ENCODE measurements around the gene RAB10.

DNA sequence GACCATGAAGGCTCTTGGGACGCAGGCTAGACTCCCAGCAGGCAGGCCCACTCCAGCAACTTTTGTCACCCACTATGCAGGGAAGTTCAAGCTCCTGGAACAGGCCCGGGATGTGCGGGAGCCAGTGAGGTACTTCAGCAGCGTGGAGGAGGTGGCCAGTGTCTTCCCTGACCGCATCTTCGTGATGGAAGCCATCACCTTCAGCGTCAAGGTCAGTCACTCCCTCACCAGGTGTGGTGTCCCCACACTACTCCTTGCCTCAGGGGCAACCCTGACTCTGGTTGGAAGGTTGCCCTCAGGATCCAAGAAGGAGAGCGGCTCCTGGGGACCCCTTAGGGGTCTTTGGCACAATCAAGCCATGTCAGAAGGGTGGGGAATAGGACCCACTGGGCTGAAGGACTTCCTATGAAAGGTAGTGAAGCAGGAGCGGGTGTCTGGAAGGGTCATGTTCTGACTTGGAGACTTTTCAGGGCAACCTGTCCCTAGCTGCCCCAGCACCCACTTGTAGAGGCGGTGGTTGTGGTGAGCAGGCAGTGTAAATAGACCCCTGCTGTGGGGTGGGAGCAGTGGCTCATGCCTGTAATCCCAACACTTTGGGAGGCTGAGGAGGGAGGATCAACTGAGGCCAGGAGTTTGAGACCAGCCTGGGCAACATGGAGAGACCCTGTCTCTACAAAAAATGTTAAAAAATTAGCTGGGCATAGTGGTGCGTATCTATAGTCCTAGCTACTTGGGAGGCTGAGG is 149.2 kb downstream of the RAB10 start:
- TF ChIP-seq HDAC6 (IDR thresholded peaks at IDR 0.05; ENCODE audit: low read depth, low read length): no peak
- no peak for TF ChIP-seq JUN (IDR thresholded peaks at IDR 0.05; ENCODE audit: borderline replicate concordance, low read depth, low read length)
- TF ChIP-seq JUN (CRISPR knock-in tag; IDR thresholded peaks at IDR 0.05; ENCODE audit: borderline replicate concordance): no peak
- no peak for TF ChIP-seq U2AF2 (optimal IDR thresholded peaks at IDR 0.05; ENCODE audit: low read depth, low read length)
- TF ChIP-seq POLR2A (conservative IDR thresholded peaks at IDR 0.05): no peak
- no peak for TF ChIP-seq MAX (CRISPR knock-in tag; IDR thresholded peaks at IDR 0.05)
- no peak for TF ChIP-seq FOXA1 (IDR thresholded peaks at IDR 0.05; ENCODE audit: borderline replicate concordance)
- TF ChIP-seq, protein P1, sequence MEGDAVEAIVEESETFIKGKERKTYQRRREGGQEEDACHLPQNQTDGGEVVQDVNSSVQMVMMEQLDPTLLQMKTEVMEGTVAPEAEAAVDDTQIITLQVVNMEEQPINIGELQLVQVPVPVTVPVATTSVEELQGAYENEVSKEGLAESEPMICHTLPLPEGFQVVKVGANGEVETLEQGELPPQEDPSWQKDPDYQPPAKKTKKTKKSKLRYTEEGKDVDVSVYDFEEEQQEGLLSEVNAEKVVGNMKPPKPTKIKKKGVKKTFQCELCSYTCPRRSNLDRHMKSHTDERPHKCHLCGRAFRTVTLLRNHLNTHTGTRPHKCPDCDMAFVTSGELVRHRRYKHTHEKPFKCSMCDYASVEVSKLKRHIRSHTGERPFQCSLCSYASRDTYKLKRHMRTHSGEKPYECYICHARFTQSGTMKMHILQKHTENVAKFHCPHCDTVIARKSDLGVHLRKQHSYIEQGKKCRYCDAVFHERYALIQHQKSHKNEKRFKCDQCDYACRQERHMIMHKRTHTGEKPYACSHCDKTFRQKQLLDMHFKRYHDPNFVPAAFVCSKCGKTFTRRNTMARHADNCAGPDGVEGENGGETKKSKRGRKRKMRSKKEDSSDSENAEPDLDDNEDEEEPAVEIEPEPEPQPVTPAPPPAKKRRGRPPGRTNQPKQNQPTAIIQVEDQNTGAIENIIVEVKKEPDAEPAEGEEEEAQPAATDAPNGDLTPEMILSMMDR (IDR thresholded peaks at IDR 0.05 in 2 of 3, conservative IDR thresholded peaks at IDR 0.05 in 1 of 3; ENCODE audit: insufficient read depth in 2 of 3, low read depth in 1 of 3, low read length in 3 of 3): no peak
- TF ChIP-seq, protein P2, sequence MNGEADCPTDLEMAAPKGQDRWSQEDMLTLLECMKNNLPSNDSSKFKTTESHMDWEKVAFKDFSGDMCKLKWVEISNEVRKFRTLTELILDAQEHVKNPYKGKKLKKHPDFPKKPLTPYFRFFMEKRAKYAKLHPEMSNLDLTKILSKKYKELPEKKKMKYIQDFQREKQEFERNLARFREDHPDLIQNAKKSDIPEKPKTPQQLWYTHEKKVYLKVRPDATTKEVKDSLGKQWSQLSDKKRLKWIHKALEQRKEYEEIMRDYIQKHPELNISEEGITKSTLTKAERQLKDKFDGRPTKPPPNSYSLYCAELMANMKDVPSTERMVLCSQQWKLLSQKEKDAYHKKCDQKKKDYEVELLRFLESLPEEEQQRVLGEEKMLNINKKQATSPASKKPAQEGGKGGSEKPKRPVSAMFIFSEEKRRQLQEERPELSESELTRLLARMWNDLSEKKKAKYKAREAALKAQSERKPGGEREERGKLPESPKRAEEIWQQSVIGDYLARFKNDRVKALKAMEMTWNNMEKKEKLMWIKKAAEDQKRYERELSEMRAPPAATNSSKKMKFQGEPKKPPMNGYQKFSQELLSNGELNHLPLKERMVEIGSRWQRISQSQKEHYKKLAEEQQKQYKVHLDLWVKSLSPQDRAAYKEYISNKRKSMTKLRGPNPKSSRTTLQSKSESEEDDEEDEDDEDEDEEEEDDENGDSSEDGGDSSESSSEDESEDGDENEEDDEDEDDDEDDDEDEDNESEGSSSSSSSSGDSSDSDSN (IDR thresholded peaks at IDR 0.05; ENCODE audit: borderline replicate concordance in 1 of 2, low read depth in 2 of 2, low read length in 2 of 2): no peak
- no peak for TF ChIP-seq ETV5 (CRISPR knock-in tag; IDR thresholded peaks at IDR 0.05; ENCODE audit: low read depth)
- TF ChIP-seq ATF7 (IDR thresholded peaks at IDR 0.05): no peak
- TF ChIP-seq, protein P3, sequence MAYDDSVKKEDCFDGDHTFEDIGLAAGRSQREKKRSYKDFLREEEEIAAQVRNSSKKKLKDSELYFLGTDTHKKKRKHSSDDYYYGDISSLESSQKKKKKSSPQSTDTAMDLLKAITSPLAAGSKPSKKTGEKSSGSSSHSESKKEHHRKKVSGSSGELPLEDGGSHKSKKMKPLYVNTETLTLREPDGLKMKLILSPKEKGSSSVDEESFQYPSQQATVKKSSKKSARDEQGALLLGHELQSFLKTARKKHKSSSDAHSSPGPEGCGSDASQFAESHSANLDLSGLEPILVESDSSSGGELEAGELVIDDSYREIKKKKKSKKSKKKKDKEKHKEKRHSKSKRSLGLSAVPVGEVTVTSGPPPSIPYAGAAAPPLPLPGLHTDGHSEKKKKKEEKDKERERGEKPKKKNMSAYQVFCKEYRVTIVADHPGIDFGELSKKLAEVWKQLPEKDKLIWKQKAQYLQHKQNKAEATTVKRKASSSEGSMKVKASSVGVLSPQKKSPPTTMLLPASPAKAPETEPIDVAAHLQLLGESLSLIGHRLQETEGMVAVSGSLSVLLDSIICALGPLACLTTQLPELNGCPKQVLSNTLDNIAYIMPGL (CRISPR knock-in tag; IDR thresholded peaks at IDR 0.05): no peak
- TF ChIP-seq BCOR (IDR thresholded peaks at IDR 0.05): no peak
- no peak for TF ChIP-seq SMC3 (conservative IDR thresholded peaks at IDR 0.05; ENCODE audit: insufficient read depth, low read depth, low read length)
- TF ChIP-seq, protein P4, sequence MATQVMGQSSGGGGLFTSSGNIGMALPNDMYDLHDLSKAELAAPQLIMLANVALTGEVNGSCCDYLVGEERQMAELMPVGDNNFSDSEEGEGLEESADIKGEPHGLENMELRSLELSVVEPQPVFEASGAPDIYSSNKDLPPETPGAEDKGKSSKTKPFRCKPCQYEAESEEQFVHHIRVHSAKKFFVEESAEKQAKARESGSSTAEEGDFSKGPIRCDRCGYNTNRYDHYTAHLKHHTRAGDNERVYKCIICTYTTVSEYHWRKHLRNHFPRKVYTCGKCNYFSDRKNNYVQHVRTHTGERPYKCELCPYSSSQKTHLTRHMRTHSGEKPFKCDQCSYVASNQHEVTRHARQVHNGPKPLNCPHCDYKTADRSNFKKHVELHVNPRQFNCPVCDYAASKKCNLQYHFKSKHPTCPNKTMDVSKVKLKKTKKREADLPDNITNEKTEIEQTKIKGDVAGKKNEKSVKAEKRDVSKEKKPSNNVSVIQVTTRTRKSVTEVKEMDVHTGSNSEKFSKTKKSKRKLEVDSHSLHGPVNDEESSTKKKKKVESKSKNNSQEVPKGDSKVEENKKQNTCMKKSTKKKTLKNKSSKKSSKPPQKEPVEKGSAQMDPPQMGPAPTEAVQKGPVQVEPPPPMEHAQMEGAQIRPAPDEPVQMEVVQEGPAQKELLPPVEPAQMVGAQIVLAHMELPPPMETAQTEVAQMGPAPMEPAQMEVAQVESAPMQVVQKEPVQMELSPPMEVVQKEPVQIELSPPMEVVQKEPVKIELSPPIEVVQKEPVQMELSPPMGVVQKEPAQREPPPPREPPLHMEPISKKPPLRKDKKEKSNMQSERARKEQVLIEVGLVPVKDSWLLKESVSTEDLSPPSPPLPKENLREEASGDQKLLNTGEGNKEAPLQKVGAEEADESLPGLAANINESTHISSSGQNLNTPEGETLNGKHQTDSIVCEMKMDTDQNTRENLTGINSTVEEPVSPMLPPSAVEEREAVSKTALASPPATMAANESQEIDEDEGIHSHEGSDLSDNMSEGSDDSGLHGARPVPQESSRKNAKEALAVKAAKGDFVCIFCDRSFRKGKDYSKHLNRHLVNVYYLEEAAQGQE (IDR thresholded peaks at IDR 0.05; ENCODE audit: borderline replicate concordance): no peak
- TF ChIP-seq, protein P4 (CRISPR knock-in tag; IDR thresholded peaks at IDR 0.05; ENCODE audit: low read depth): no peak
